Esophagus (tissue), 2 donors: ENCODE data around the gene VARS2. TPM values are rescaled to one million over a fixed set of nuclear protein-coding genes. Genes with fewer than 3 reads are reported as not detected.
"Not testable (repeated sequence)": the region's sequence is repeated elsewhere in the genome, so short reads cannot be mapped to it uniquely, and the experiment has no call there.

ENCODE experiments used
- H3K27ac ChIP-seq, 2 donors: one replicate each; pipeline ENCODE4 v1.5.1; 2013; ENCODE audit warnings: low read depth in 2 of 2, mild to moderate bottlenecking in 2 of 2, inconsistent platforms in 1 of 2, low read length in 1 of 2, moderate library complexity in 1 of 2
- H3K27me3 ChIP-seq, 2 donors: one replicate each; pipeline ENCODE4 v1.6.1; 2013; ENCODE audit warnings: low read length in 2 of 2, control low read depth in 1 of 2, mild to moderate bottlenecking in 1 of 2; ENCODE audit not compliant: insufficient read depth in 2 of 2, control insufficient read depth in 1 of 2
- H3K36me3 ChIP-seq, 2 donors: one replicate each; pipeline ENCODE4 v1.6.1; 2013; ENCODE audit warnings: low read length in 1 of 2; ENCODE audit not compliant: control insufficient read depth in 2 of 2, insufficient read depth in 2 of 2
- H3K4me1 ChIP-seq, 2 donors: one replicate each; pipeline ENCODE4 v1.6.1; 2013; ENCODE audit warnings: low read length in 1 of 2; ENCODE audit not compliant: control insufficient read depth in 2 of 2, insufficient read depth in 2 of 2
- H3K4me3 ChIP-seq, 2 donors: one replicate each; pipeline ENCODE4 v1.5.1; 2013; ENCODE audit warnings: low read length in 2 of 2, mild to moderate bottlenecking in 2 of 2, low read depth in 1 of 2, moderate library complexity in 1 of 2
- H3K9me3 ChIP-seq, 2 donors: one replicate each; pipeline ENCODE4 v1.6.1; 2013; ENCODE audit warnings: mild to moderate bottlenecking in 2 of 2, low read depth in 1 of 2, low read length in 1 of 2, moderate library complexity in 1 of 2; ENCODE audit not compliant: control insufficient read depth in 2 of 2, insufficient read depth in 1 of 2
- WGBS, 2 donors: extraction: QIAGEN DNeasy Blood & Tissue Kit; methylation state at CpG; one replicate each; pipeline ENCODE4 v1.1.7; 2013; 5-methylcytosine and 5-hydroxymethylcytosine counted together
- polyA plus RNA-seq, 2 donors: library from polyadenylated mRNA; stranded (reverse); fragments of 200-250 nt; gene quantifications; one replicate each; pipeline ENCODE4 v1.2.3, GENCODE V29; 2013
- donor health status: healthy with polysubstance abuse.
- donor health status: Bipolar disorder and iron deficiency.

Gene VARS2
- polyA plus RNA-seq, 2 donors, result 30.0 to 81.5 TPM

DNA sequence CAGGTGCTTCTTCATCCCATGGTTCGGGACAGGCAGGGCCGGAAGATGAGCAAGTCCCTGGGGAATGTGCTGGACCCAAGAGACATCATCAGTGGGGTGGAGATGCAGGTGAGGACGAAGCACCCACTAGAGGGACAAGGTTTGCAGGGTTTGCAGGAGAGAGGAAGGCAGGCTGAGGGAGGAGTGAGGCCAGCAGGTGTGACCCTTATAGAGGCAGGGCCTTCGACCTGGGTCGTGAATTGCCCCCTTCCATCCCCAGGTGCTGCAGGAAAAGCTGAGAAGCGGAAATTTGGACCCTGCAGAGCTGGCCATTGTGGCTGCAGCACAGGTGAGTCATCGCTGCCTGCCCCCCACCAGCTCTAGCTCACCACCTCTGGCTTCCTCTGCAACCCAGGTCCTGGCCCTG lies 8.4 kb downstream of the VARS2 start:
- Histone ChIP-seq H3K4me1 (no peaks in the 10 kb centered on the region), H3K27ac (no peak overlapping the region), H3K36me3 (peaks cover 16 to 64% of the 10 kb centered on the region in 2 donors), H3K27me3 (no peaks in the 10 kb centered on the region), H3K9me3 (no peaks in the 10 kb centered on the region), H3K4me3 (no peak overlapping the region)
- WGBS, 2 donors, result 83 to 84% methylated on average over 7 of the region's 7 CpGs

- H3K27me3 ChIP-seq, H3K27ac ChIP-seq, H3K9me3 ChIP-seq, H3K4me3 ChIP-seq, H3K4me1 ChIP-seq: not testable (repeated sequence)
- H3K36me3 ChIP-seq, result peaks cover 16 to 61% of the 10 kb centered on the region in 2 donors
- WGBS, 2 donors, result 89% methylated on average over 9 of the region's 9 CpGs
Measured at GRCh38 chr6:30924040-30924627, 10.1 kb downstream of the VARS2 start.

DNA sequence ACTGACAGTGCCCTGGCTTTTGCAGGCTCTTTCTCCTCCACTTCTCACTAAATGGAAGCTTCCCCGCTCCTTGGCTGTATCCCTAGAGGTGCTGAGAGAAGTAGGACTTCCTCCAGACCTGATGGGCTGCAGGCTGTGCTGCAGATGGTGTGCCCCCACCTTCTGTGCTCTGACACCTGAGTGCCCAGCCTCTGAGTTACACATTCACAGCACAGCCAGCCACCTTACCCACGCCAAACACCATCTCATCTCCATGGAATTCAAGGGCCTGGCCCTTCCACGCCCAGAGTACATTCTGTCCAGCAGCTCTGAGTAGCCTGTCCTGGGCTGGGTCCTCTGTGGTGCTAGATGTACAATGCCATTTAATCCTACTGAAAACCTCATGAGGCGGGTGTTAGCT lies 12.6 kb downstream of the VARS2 start:
- no peaks in the 10 kb centered on the region for H3K9me3 ChIP-seq
- H3K36me3 ChIP-seq, result peaks cover 11 to 40% of the 10 kb centered on the region in 2 donors
- 73 to 79% methylated on average over 4 of the region's 4 CpGs for WGBS, 2 donors
- no peaks in the 10 kb centered on the region for H3K4me1 ChIP-seq
- H3K4me3 ChIP-seq, result no peak overlapping the region
- H3K27me3 ChIP-seq, result no peaks in the 10 kb centered on the region
- H3K27ac ChIP-seq, result peak overlapping the region; percentile 76

DNA sequence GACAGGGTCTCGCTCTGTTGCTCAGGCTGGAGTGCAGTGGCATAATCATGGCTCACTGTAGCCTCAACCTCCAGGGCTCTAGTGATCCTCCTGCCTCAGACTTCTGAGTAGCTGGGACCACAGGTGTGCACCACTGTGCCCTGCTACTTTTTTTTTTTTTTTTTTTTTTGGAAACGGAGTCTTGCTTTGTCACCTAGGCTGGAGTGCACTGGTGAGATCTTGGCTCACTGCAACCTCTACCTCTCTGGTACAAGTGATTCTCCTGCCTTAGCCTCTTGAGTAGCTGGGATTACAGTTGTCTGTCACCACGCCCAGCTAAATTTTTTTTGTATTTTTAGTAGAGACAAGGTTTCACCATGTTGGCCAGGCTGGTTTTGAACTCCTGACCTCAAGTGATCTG lies 13.0 kb downstream of the VARS2 start:
- H3K27me3 ChIP-seq, result not testable (repeated sequence)
- peak overlapping the region; percentile 73 to 74 for H3K27ac ChIP-seq
- 85 to 94% methylated on average over 3 of the region's 3 CpGs for WGBS, 2 donors

GRCh38 chr6:30928677-30929076 lies 14.6 kb downstream of the VARS2 start:
- WGBS, 2 donors, result 91 to 98% methylated on average over 3 of the region's 3 CpGs
- H3K4me1 ChIP-seq, result peaks cover 2 to 6% of the 10 kb centered on the region in 2 donors
- no peaks in the 10 kb centered on the region for H3K27me3 ChIP-seq
- no peak overlapping the region for H3K4me3 ChIP-seq
- no peaks in the 10 kb centered on the region for H3K9me3 ChIP-seq
- H3K36me3 ChIP-seq, result peaks cover 0 to 20% of the 10 kb centered on the region in 2 donors
- H3K27ac ChIP-seq, result no peak overlapping the region

More for the DNA sequence above, 13.0 kb downstream of the VARS2 start:
- H3K4me3 ChIP-seq, H3K9me3 ChIP-seq, H3K4me1 ChIP-seq: not testable (repeated sequence)
- H3K36me3 ChIP-seq, result peaks cover 9 to 36% of the 10 kb centered on the region in 2 donors

GRCh38 chr6:30930506-30930905 lies 16.5 kb downstream of the VARS2 start:
- Histone ChIP-seq H3K9me3 (no peaks in the 10 kb centered on the region), H3K36me3 (peaks cover 0 to 7% of the 10 kb centered on the region in 2 donors), H3K4me1 (peaks cover 2 to 6% of the 10 kb centered on the region in 2 donors), H3K27ac (peak overlapping the region; percentile 44 to 63), H3K27me3 (no peaks in the 10 kb centered on the region), H3K4me3 (no peak overlapping the region)
- WGBS, 2 donors, result 90 to 94% methylated on average over 4 of the region's 4 CpGs

DNA sequence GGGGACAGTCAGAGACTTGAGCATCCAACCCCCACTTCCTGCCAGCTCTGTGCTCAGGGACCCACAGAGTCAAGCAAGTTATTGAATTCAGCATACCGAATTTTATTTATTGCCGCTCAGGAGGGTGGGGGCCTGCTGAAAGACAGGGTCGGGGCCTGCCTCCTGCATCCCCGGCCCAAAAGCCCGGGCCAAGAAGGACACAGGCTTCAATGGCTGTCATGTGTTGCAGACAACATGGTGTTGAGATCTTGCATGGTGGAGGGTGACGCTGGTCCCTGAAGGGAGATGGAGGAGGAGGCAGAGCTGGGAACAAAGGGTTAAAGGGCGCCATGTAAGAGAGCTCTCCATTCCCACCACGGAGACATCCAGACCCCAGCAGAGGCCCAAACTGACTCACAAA lies 17.2 kb downstream of the VARS2 start:
- 67 to 73% methylated on average over 8 of the region's 8 CpGs for WGBS, 2 donors
- Histone ChIP-seq H3K4me3 (peak overlapping the region; percentile 26 to 47), H3K27ac (peak overlapping the region; percentile 65 to 91), H3K4me1 (peaks cover 2 to 6% of the 10 kb centered on the region in 2 donors), H3K36me3 (peaks cover 0 to under 1% of the 10 kb centered on the region in 2 donors), H3K27me3 (no peaks in the 10 kb centered on the region), H3K9me3 (no peaks in the 10 kb centered on the region)

GRCh38 chr6:30931969-30932645 lies 18.1 kb downstream of the VARS2 start, which contains the start of gene SFTA2:
TSS of gene SFTA2 (minus strand) at chr6:30932170. CDS start at chr6:30932096, 74 bp downstream.
- H3K4me1 ChIP-seq, result peaks cover 2 to 6% of the 10 kb centered on the region in 2 donors
- H3K36me3 ChIP-seq, result no peaks in the 10 kb centered on the region
- no peaks in the 10 kb centered on the region for H3K9me3 ChIP-seq
- peak within 1 kb of the TSS; percentile 26 to 47 for H3K4me3 ChIP-seq
- no peaks in the 10 kb centered on the region for H3K27me3 ChIP-seq
- WGBS, 2 donors, result 63 to 75% methylated on average over 7 of the region's 7 CpGs
- peak within 1 kb of the TSS; percentile 65 to 91 for H3K27ac ChIP-seq

DNA sequence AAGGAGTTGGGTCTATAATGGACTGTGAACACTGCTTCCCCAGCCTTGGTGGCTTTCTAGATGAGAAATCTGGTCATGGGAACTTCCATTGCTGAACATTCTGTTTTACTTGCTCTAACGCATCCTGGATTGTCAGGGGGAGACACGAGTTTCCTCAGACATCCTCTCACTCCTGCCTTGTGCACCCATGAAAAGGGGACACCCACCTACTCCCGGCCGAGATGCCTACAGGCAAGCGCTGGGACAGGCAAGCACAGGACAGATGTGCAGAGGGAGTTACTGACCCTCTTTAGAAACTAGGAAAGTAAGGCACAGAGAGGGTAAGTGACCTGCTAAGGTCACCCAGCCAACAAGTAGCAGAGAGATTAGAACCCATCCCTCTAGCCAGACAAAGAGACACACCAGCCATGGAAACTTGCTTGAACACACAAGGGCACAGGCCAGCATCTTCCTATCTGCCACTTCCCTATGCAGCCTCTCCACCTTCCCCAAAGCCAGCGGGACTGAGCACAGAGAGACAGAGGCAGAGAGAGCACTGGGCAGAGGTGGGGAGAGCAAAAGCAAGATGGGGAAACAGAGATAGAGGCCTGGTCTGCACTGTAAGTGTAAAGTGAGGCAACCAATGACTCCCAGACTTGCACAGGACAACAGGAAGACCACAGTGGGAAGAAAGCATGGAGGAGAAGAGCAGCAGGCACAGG lies 18.8 kb downstream of the VARS2 start:
- H3K9me3 ChIP-seq, result no peaks in the 10 kb centered on the region
- H3K27ac ChIP-seq, result peak overlapping the region; percentile 65 to 91
- no peaks in the 10 kb centered on the region for H3K27me3 ChIP-seq
- WGBS, 2 donors, result 69 to 75% methylated on average over 6 of the region's 6 CpGs
- H3K4me1 ChIP-seq, result peaks cover 3 to 6% of the 10 kb centered on the region in 2 donors
- H3K36me3 ChIP-seq, result no peaks in the 10 kb centered on the region
- no peak overlapping the region for H3K4me3 ChIP-seq
